Cerebellar cortex (tissue), 1 donor: ENCODE measurements around the gene GSTA5.
"Not testable (repeated sequence)": the region's sequence is repeated elsewhere in the genome, so short reads cannot be mapped to it uniquely, and the experiment has no call there.

Experiments used
- DNase-seq: peaks from one replicate; pipeline ENCODE4 v3.0.0-alpha.2; 2015; ENCODE audit warnings: low spot score

GSTA5 gene

DNA sequence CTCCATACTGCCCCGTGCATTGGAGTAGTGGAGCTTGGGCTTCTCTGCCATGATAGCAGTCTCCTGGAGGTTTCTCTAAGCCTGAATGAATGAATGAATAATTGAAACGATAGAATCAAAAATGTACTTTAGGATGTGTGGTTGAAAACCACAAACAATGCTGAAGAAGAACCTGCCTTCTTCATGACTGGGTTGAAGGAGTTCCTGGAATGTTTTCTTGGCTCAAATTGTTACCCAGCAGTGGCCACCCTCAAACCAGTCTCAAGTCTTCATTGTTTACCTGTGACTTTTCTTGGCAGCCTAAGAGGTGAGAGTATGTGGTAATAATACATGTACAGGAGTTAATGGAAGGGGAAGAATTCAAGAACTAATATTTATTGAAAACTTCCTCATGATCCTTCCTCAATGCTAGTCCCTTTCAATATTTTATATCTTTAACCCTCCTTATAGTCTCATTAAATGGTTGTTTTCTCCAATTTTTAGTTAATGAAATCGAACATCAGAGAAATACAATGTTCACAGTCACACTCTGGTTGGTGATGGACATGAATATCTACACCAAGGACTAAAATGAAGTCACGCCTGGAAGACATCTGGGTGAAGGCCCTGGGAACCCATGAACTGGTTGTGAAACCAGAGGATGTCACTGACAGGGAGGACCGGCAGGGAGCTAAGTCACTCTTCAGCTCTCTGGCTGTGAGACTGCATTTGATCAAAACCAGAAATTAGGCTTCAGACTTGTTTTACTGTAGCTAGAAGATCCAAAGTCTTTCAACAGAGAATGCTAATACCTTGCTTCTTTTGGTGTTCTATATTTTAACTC is at the start of gene GSTA5:
Gene GSTA5 (minus strand): TSS at position 51 of the 823 bp plus-strand sequence.
- no peak for DNase-seq

DNA sequence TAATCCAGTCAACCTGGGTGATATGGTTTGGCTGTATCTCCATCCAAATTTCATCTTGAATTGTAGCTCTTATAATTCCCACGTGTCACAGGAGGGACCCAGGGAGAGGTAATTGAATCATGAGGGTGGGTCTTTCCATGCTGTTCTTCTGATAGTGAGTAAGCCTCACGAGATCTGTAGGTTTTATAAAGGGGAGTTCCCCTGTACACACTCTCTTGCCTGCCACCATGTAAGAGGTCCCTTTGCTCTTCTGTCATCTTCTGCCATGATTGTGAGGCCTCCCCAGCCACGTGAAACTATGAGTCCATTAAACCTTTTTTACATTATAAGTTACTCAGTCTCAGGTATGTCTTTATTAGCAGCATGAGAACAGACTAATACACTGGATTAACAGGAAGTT is 49.4 kb upstream of the GSTA5 start:
- DNase-seq, result no peak

DNA sequence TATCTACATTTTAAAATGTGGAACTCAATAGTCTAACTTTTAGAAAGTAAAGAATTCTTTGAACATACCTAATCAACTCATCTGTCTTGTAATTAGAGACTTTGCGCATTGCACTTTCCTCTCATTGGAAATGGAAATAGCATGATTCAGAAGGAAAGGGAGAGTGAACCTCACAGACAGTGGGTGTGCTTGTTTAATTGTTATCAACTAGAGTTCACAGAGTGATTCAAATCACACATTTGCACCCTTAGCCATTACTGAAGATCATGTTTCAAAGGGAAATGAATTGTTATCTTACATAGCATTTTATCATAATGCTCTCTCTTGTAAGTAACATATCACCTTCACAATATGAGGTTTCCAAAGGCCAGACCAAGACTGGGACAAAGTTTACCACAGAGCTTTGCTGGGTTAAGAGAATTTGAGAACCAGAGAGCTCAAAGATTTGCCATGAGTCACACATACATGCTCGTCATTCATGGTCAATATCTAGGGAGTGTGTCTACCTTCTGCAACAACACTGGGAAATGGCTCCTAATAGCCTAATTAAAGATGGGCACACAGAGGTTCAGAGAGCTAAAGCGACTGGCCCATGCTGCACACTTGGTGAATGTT is 47.4 kb upstream of the GSTA5 start:
- DNase-seq, result no peak

DNA sequence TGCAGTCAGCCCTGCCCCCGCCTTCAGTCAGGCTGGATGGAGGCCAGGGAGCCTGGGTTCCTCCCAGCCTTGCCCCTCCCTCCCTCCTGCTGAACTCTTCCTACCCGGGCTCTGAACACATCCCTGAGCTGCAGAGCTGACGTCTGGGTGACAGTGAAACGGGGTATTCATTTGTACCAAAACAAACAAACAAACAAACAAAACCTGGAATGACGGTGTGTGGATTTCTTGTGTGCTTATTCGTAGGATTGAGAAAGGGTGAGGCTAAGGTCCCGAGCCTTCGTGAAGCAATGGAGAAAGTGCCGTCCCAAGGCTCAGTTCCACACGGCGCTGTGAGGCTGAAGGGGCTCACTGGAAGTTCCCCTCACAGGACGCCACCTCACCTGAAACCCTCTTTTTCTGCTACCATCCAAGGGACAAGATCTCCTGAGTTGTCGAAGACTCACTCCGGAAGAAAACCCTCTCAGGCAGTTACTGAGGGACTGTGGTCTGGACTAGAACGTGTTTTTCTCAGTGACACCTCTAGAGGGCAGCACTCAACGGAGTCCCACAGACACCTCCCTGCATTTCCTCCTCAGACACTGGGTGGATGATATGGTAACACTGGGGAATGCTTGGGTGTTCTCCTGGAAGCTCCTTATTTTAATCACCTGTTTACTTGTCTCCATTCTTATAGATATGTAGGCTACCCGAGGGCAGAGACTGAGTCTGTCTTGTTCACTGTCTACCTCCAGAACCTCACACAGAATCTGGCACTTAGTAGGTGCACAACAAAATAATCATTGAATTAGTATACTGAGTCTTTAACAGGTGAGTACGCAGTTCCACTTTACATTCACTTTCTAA is 41.6 kb upstream of the GSTA5 start:
- peak; percentile 68 for DNase-seq

DNA sequence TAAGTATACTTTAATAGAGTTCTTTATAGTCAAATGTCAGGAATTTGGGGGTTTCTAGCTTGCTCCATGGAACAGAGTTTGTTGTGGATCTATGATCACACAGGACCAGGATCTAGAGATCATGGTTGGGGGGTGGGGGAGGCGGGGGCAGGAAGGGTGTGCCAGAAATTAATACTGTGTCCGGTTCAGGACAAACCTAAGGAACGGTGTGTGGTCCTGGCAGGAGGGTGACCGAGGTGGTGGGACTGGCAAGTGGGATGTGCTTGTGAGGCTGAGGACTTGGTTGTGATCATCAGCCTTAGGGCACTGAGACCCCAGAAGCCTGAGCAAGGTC is 41.0 kb upstream of the GSTA5 start:
- DNase-seq, result no peak

DNA sequence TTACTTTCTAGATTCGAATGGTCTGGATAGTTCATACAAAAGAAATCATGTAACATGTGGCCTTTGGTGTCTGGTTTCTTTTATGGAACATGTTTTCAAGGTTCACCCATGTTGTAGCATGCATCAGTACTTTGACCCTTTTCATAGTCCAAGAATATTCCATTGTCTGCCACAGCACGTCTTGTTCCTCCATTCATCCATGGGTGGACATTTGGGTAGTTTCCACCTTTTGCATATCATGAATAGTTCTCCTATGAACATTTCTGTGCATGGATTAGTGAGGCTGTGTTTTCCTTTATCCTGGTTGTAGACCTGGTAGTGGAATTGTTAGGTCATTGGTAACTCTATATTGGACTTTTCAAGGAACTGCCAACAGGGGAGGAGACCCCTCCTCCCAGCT is 37.2 kb upstream of the GSTA5 start:
- no peak for DNase-seq

DNA sequence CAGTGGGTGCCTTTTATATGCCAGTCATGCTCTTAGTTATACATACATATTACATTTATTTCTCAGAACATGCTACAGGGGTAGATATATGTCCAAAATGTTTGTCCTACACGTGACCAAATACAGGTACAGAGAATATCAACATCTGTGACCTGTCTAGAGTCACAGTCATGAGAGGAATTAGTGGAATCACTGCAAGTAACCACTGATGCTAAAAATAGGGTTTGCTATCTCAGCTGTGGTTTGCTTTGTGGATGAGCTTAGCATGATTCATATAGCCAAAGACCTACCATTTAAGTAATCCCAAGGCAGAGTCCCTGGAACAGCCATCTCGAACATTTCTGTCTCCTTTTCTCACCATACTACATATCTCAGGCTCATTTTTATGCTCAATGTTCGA is 36.6 kb upstream of the GSTA5 start:
- DNase-seq, result no peak

DNA sequence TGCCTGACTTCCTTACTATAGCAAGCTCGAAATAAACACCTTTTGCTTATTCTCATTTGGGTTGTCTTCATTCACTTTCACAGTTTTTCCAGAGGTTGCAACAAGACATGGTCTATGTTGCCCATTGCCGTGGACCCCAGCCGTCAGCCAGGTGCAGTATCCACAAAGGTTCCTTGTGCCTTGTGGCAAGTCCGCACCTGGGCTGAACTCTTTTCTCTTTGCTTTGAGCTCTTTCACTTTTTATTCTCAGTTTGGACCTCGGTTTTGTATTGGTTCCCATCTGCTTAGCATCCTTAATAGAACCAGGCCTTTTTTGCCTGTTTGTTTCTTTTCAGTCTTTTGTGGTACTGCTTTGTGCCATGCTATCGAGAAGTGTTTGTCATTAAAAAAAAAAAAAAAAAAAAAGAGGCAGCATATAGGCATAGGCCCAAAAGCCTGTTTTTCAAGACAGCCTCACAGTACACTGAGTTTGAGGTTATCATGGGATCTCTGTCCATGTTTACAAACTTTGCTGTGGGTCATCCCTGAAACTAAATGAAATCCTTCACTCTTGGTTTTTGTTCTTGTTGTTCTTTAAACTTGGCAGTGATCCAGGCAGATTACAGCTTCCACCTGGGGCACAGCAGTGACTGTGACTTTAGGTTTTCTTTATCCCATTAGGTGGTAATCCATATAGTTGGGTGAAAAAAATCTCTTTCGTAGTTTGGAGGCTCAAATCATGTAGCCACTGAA is 35.6 kb upstream of the GSTA5 start:
- no peak for DNase-seq

DNA sequence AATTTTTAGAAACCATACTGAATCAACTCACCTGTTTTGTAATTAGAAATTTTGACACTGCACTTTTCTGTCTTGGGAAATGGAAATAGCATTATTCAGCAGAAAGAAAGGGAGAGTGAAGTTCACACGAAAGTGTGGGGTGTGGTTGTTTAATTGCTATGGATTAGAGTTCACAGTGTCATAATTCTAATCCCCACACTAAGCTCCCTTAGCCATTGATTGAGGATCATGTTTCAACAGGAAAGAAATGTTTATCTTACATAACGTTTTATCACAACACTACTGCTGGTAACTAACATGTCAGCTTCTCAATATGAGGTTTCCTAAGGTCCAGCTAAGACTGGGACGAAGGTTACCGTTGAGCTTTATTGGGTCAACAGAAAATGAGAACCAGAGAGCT is 31.4 kb upstream of the GSTA5 start:
- DNase-seq, result no peak

DNA sequence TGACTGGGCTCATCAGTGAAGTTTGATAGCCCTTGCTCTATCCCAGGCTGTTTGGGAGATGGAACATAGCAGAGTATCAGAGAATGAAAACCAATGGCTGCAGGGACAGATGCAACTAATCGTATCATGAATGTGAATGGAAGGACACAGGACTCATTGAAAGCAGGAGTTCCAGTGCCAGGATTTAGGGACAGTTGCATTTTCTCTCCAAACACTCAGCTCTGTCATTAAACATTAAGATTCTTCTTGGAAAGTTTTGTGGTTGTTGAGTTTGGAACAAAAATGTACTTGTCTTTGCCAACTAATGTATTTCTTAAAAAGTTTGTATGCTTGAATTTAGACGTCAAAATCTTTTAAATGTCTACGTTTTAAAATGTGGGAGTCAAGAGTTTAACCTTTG is 31.0 kb upstream of the GSTA5 start:
- no peak for DNase-seq

DNA sequence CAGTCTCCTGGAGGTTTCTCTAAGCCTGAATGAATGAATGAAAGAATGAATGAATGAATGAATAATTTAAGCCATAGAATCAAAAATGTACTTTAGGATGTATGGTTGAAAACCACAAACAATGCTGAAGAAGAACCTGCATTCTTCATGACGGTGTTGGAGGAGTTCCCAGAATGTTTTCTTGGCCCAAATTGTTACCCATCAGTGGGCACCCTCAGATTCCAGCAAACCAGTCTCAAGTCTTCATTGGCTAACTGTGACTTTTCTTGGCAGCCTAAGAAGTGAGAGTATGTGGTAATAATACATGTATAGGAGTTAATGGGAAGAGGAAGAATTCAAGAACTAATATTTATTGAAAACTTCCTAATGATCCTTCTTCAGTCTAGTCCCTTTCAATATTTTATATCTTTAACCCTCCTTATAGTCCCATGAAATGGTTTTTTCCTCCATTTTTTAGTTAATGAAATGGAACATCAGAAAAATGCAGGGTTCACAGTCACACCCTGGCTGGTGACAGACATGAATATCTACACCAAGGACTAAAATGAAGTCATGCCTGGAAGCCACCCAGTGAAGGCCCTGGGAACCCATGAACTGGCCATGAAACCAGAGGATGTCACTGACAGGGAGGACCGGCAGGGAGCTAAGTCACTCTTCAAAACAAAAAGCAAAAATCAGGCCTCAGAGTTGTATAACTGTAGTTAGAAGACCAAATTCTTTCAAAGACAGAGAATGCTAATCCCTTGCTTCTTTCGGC is 29.9 kb upstream of the GSTA5 start:
- DNase-seq, result not testable (repeated sequence)

DNA sequence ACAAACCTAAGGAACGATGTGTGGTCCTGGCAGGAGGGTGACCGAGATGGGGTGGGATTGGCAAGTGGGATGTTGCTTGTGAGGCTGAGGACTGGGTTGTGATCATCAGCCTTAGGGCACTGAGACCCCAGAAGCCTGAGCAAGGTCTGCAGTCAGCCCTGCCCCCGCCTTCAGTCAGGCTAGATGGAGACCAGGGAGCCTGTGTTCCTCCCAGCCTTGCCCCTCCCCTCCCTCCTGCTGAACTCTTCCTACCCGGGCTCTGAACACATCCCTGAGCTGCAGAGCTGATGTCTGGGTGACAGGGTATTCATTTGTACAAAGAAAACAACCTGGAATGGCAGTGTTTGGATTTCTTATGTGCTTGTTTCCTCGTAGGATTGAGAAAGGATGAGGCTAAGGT is 28.3 kb upstream of the GSTA5 start:
- not testable (repeated sequence) for DNase-seq

DNA sequence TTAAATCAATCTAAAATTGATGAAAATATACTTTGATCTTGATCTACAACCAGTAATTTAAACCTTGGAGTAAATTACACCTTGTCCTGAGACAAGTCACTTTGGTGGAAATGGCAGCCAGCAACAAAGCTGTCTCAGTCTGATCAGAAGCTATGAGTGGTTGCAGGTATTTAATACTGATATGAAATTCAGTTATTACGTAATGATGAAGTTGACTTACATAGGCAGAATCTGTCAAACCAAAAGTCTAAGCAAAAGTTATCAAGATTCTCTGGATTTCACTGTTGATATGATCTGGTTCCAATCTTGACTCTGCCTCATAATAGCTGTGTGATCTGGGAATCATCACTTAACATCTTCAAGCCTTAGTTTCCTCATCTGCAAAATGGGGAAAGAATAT is 27.6 kb upstream of the GSTA5 start:
- no peak for DNase-seq

DNA sequence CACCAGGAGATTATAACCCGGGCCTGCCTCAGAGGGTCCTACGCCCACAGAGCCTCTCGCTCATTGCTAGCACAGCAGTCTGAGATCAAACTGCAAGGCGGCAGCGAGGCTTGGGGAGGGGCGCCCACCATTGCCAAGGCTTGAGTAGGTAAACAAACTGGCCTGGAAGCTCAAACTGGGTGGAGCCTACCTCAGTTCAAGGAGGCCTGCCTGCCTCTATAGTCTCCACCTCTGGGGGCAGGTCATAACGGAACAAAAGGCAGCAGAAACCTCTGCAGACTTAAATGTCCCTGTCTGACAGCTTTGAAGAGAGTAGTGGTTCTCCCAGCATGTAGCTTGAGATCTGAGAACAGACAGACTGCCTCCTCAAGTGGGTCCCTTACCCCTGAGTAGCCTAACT is 20.5 kb upstream of the GSTA5 start:
- DNase-seq, result not testable (repeated sequence)

DNA sequence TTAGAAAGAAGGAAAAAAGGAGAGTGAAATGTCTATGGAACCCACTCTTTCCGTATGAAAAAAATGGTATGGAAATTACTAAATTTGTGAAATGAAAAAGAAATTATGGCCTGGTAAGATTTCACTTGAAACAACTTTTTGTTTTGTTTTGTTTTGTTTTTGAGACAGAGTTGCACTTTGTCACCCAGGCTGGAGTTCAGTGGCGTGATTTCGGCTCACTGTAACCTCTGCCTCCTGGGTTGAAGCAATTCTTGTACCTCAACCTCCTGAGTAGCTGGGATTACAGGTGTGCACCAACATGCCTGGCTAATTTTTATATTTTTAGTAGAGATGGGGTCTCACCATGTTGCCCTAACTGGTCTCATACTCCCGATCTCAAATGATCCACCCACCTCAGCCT is 17.8 kb upstream of the GSTA5 start:
- DNase-seq, result no peak

DNA sequence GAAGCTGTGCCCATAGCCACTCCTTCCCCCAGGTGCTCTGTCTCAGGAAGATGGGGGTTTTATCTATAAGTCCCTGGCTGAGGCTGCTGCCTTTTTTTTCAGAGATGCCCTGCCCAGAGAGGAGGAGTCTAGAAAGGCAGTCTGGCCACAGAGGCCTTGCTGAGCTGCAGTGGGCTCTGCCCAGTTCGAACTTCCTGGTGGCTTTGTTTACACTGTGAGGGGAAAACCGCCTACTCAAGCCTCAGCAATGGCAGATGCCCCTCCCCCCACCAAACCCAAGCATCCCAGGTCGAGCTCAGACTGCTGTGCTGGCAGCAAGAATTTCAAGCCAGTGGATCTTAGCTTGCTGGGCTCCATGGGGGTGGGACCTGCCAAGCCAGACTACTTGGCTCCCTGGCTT is 15.5 kb upstream of the GSTA5 start:
- DNase-seq, result not testable (repeated sequence)

DNA sequence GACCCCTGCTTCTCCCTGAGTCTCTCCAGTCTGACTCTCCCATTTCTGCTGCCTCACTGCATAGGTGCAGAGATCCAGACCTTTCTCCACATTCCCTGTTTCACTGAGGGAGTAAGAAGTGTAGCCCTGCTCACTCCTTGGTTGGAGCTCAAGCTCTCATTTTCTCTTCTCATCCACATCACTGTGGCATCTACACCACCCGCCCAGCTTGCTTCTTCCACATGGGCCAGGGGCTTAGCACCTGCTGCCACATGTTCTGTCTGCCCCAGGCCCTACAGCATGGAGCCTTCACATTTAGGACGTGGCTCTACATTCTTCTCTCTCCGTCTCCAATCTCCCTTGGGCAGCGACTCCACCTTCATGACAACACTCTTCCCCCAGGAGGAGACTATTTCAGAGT is 8.5 kb upstream of the GSTA5 start:
- no peak for DNase-seq

DNA sequence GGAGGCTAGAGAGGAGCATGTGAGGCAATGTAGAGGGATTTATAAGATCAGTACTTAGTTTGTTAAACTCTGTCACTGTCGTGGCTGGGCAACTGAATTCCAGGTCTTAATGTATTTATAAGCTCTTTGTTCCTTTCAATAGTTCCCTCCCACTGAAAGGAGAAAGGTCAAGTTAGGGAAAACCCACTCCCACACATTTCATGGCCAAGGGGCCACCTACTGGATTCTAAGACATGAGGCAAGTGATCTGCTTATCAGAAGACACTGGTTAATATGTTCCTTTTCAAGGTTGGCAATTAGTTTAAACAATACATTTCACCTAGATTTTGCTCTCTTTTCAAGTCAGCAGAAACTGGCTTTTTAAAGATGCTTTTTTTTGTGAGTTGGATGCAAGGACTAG is 5.4 kb upstream of the GSTA5 start:
- DNase-seq, result no peak

DNA sequence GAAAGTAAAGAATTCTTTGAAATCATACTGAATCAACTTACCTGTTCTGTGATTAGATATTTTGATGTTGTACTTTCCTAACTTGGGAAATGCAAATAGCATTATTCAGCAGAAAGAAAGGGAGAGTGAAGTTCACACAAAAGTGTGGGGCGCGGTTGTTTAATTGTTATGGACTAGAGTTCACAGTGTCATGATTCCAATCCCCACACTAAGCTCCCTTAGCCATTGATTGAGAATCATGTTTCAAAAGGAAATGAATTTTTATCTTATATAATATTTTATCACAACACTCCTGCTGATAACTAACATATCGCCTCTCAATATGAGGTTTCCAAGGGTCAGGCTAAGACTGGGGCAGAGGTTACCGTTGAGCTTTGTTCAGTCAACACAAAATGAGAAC is 3.0 kb upstream of the GSTA5 start:
- no peak for DNase-seq

DNA sequence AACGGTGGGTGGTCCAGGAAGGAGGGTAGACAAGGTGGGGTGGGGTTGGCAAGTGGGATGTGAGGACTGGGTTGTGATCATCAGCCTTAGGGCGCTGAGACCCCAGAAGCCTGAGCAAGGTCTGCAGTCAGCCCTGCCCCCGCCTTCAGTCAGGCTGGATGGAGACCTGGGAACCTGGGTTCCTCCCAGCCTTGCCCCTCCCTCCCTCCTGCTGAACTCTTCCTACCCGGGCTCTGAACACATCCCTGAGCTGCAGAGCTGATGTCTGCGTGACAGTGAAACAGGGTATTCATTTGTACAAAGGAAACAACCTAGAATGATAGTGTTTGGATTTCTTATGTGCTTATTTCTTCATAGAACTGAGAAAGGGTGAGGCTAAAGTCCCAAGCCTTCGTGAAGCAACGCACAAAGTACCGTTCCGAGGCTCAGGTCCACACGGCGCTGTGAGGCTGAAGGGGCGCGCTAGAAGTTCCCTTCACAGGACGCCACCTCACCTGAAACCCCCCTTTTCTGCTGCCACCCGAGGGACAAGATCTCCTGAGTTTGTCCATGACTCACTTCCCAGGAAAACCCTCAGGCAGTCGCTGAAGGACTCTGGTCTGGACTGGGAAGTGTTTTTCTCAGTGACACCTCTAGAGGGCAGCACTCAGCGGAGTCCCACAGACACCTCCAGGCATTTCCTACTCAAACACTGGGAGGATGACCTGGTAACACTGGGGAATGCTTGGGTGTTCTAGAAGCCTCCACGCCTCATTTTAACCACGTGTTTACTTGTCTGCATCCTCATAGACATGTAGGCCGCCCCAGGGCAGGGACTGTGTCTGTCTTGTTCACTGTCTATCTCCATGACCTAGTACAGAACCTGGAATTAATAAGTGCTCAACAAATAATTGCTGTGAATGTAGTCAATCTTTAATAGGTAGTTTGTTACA is 1.2 kb downstream of the GSTA5 start:
- DNase-seq, result peak; percentile 42
